Peyer's patch (tissue), 4 donors: ENCODE measurements around the gene MRPL19.

Experiments
- CTCF ChIP-seq, 6 experiments: fragments of 450-650 bp in 4 of 6; fragments of 200-600 bp in 2 of 6; sonication (generic) in 1 of 6; IDR thresholded peaks; one replicate each; pipeline ENCODE4 v1.5.1; 2017 to 2019; ENCODE audit warnings: antibody characterized with exemption in 6 of 6, mild to moderate bottlenecking in 3 of 6, moderate library complexity in 1 of 6
- POLR2A ChIP-seq, 2 donors: fragments of 450-650 bp; IDR thresholded peaks; one replicate each; pipeline ENCODE4 v1.5.1; 2017; ENCODE audit warnings: antibody characterized with exemption in 2 of 2, mild to moderate bottlenecking in 2 of 2, moderate library complexity in 2 of 2

DNA sequence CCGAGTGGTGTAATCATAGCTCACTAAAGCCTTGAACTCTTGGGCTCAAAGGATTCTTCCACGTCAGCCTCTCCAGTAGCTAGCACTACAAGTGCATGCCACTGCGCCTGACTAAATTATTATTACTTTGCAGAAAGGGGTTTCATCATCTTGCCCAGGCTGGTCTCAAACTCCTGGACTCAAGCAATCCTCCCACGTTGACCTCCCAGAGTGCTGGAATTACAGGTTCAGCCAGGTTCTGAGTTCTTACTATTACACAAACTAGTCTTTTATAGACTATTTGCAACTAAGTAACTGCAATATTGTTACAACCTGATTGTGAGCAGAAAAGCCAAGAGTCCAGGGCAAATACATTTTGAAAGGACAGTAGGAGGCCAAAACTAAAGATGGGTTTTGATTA, 35.9 kb upstream of the MRPL19 start:
- TF ChIP-seq POLR2A (IDR thresholded peaks at IDR 0.05), result no peak
- TF ChIP-seq CTCF (IDR thresholded peaks at IDR 0.05), result no peak
